HepG2 (cell line): ENCODE results near the gene ZNF391. TPM values are rescaled to one million over a fixed set of nuclear protein-coding genes. Genes with fewer than 3 reads are reported as not detected.

ENCODE experiments used
- ERF ChIP-seq: IDR thresholded peaks from 2 replicates; pipeline ENCODE4 v1.6.1; 2018; ENCODE audit warnings: missing biosample characterization, missing genetic modification reagents
- GPN1 ChIP-seq: sonication (generic); formaldehyde crosslinking; IDR thresholded peaks from 2 replicates; pipeline ENCODE4 v1.5.1; 2020; ENCODE audit warnings: missing genetic modification reagents, borderline replicate concordance
- HDAC1 ChIP-seq: sonication (generic); formaldehyde crosslinking; IDR thresholded peaks from 2 replicates; pipeline ENCODE4 v1.5.1; 2020; ENCODE audit warnings: mild to moderate bottlenecking, missing genetic modification reagents
- HNRNPK ChIP-seq: fragments of 200-400 bp; formaldehyde crosslinking; IDR thresholded peaks from 2 replicates; pipeline ENCODE4 v1.6.1; 2018; ENCODE audit warnings: low read length, low read depth, moderate library complexity, mild to moderate bottlenecking; ENCODE audit not compliant: poor library complexity, severe bottlenecking
- KLF11 ChIP-seq: IDR thresholded peaks from 2 replicates; pipeline ENCODE4 v1.6.1; 2016; ENCODE audit warnings: missing compliant biosample characterization
- MAFF ChIP-seq: IDR thresholded peaks from 2 replicates; pipeline ENCODE4 v1.6.1; 2011; ENCODE audit warnings: low read depth, low read length, improper control_type of control experiment
- MAFG ChIP-seq: sonication (generic); formaldehyde crosslinking; IDR thresholded peaks from 2 replicates; pipeline ENCODE4 v1.5.1; 2020; ENCODE audit warnings: mild to moderate bottlenecking, missing genetic modification reagents
- MAZ ChIP-seq, 2 experiments: sonication (generic) in 1 of 2; formaldehyde crosslinking in 1 of 2; IDR thresholded peaks; 2 replicates each; pipeline versions ENCODE4 v1.5.0 to v1.6.1; 2012 to 2020; ENCODE audit warnings: low read depth in 2 of 2, mild to moderate bottlenecking in 2 of 2, borderline replicate concordance in 1 of 2, improper control_type of control experiment in 1 of 2, low read length in 1 of 2, missing genetic modification reagents in 1 of 2, moderate library complexity in 1 of 2
- MTERF4 ChIP-seq: sonication (generic); formaldehyde crosslinking; IDR thresholded peaks from 2 replicates; pipeline ENCODE4 v1.8.0; 2023; ENCODE audit warnings: mild to moderate bottlenecking, missing genetic modification reagents
- RARA ChIP-seq: IDR thresholded peaks from 2 replicates; pipeline ENCODE4 v1.6.1; 2016; ENCODE audit warnings: missing genetic modification reagents, missing compliant biosample characterization
- TP53 ChIP-seq: sonication (generic); formaldehyde crosslinking; conservative IDR thresholded peaks from 2 replicates; pipeline ENCODE4 v1.4.0; 2020; ENCODE audit warnings: missing genetic modification reagents
- TRIM24 ChIP-seq: sonication (generic); formaldehyde crosslinking; IDR thresholded peaks from 2 replicates; pipeline ENCODE4 v1.8.0; 2022; ENCODE audit warnings: mild to moderate bottlenecking, missing genetic modification reagents
- YEATS4 ChIP-seq: sonication (generic); formaldehyde crosslinking; IDR thresholded peaks from 2 replicates; pipeline ENCODE4 v1.4.0; 2020; ENCODE audit warnings: missing genetic modification reagents, borderline replicate concordance
- ZBTB1 ChIP-seq: sonication (generic); formaldehyde crosslinking; IDR thresholded peaks from 2 replicates; pipeline ENCODE4 v1.4.0; 2020; ENCODE audit warnings: missing genetic modification reagents, borderline replicate concordance
- ZBTB14 ChIP-seq: sonication (generic); formaldehyde crosslinking; IDR thresholded peaks from 2 replicates; pipeline ENCODE4 v1.4.0; 2020; ENCODE audit warnings: missing genetic modification reagents
- ZBTB26 ChIP-seq: IDR thresholded peaks from 2 replicates; pipeline ENCODE4 v1.6.1; 2016; ENCODE audit warnings: missing compliant biosample characterization, missing genetic modification reagents, borderline replicate concordance
- ZFP82 ChIP-seq: sonication (generic); formaldehyde crosslinking; IDR thresholded peaks from 2 replicates; pipeline ENCODE4 v1.5.1; 2020; ENCODE audit warnings: mild to moderate bottlenecking, missing genetic modification reagents, borderline replicate concordance
- ZNF20 ChIP-seq: sonication (generic); formaldehyde crosslinking; IDR thresholded peaks from 2 replicates; pipeline ENCODE4 v1.4.0; 2020; ENCODE audit warnings: mild to moderate bottlenecking, moderate library complexity, missing genetic modification reagents
- ZNF660 ChIP-seq: sonication (generic); formaldehyde crosslinking; IDR thresholded peaks from 2 replicates; pipeline ENCODE4 v1.5.1; 2020; ENCODE audit warnings: mild to moderate bottlenecking, low read depth, missing genetic modification reagents, borderline replicate concordance
- ZNF775 ChIP-seq: sonication (generic); formaldehyde crosslinking; IDR thresholded peaks from 2 replicates; pipeline ENCODE4 v1.4.0; 2020; ENCODE audit warnings: missing genetic modification reagents, mild to moderate bottlenecking, moderate library complexity, borderline replicate concordance
- polyA plus RNA-seq, 8 experiments: library from polyadenylated mRNA; depleted of rRNA in 3 of 8; stranded (reverse) in 7 of 8; unstranded in 1 of 8; fragments of >200 nt; fragmentation: Illumina TruSeq in 4 of 8; extraction: Trizol in 4 of 8; gene quantifications; 2 replicates each; pipeline versions ENCODE4 v1.2.1 to v1.2.3, GENCODE V29; 2011 to 2016; ENCODE audit warnings: low read depth in 4 of 8, missing spikeins in 1 of 8, mixed read lengths in 1 of 8; ENCODE audit not compliant: insufficient read depth in 1 of 8
- total RNA-seq, 5 experiments: library from RNA; depleted of rRNA; stranded (reverse); fragments of >200 nt; fragmentation: Illumina TruSeq; extraction: Trizol; gene quantifications; 2 replicates each; pipeline ENCODE4 v1.2.3, GENCODE V29; 2016; ENCODE audit warnings: low read depth in 1 of 5
- TF ChIP-seq, protein P1 (sequence below): sonication (generic); formaldehyde crosslinking; IDR thresholded peaks from 2 replicates; pipeline ENCODE4 v1.8.0; 2022; ENCODE audit warnings: low read depth, missing genetic modification reagents
- TF ChIP-seq, protein P2 (sequence below): sonication (generic); formaldehyde crosslinking; IDR thresholded peaks from 2 replicates; pipeline ENCODE4 v1.9.0; 2022; ENCODE audit warnings: missing genetic modification reagents, mild to moderate bottlenecking, borderline replicate concordance

Gene ZNF391
- total and polyA plus RNA-seq, 2 of the 13 experiments (the other 11 are each of a cell fraction or from before 2014, with no cell fraction given): 0.78 to 1.7 TPM

- TF ChIP-seq TRIM24 (CRISPR knock-in tag) (no peak), YEATS4 (peak; percentile 99), HNRNPK (no peak), ZNF660 (CRISPR knock-in tag) (no peak), MAFF (no peak), ZNF20 (CRISPR knock-in tag) (peak; percentile 88; the same call in 1 of the 2 replicates), ZFP82 (no peak), ERF (CRISPR knock-in tag) (peak; percentile 90; the same call in 1 of the 2 replicates), ZNF775 (0 out of 2 replicates have a peak, but pooled peaks have one; percentile 52), RARA (CRISPR knock-in tag) (peak; percentile 51), HDAC1 (CRISPR knock-in tag) (peak; percentile 91), MTERF4 (CRISPR knock-in tag) (0 out of 2 replicates have a peak, but pooled peaks have one; percentile 24), ZBTB26 (CRISPR knock-in tag) (peak; percentile 72; the same call in 1 of the 2 replicates), KLF11 (CRISPR knock-in tag) (no peak), MAZ (IDR thresholded peaks at IDR 0.05; ENCODE audit: borderline replicate concordance, low read depth, low read length) (no peak), MAZ (CRISPR knock-in tag; IDR thresholded peaks at IDR 0.05; ENCODE audit: low read depth) (peak; percentile 84), ZBTB14 (no peak), MAFG (no peak), ZBTB1 (CRISPR knock-in tag) (no peak), TP53 (CRISPR knock-in tag) (peak; percentile 85; the same call in 1 of the 2 replicates), GPN1 (no peak)
- TF ChIP-seq, protein P1, sequence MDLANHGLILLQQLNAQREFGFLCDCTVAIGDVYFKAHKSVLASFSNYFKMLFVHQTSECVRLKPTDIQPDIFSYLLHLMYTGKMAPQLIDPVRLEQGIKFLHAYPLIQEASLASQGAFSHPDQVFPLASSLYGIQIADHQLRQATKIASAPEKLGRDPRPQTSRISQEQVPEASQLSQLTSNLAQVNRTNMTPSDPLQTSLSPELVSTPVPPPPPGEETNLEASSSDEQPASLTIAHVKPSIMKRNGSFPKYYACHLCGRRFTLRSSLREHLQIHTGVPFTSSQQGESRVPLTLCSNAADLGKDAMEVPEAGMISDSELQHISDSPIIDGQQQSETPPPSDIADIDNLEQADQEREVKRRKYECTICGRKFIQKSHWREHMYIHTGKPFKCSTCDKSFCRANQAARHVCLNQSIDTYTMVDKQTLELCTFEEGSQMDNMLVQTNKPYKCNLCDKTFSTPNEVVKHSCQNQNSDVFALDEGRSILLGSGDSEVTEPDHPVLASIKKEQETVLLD (CRISPR knock-in tag): no peak
- TF ChIP-seq, protein P2, sequence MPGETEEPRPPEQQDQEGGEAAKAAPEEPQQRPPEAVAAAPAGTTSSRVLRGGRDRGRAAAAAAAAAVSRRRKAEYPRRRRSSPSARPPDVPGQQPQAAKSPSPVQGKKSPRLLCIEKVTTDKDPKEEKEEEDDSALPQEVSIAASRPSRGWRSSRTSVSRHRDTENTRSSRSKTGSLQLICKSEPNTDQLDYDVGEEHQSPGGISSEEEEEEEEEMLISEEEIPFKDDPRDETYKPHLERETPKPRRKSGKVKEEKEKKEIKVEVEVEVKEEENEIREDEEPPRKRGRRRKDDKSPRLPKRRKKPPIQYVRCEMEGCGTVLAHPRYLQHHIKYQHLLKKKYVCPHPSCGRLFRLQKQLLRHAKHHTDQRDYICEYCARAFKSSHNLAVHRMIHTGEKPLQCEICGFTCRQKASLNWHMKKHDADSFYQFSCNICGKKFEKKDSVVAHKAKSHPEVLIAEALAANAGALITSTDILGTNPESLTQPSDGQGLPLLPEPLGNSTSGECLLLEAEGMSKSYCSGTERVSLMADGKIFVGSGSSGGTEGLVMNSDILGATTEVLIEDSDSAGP (CRISPR knock-in tag): peak; percentile 97
Observed at GRCh38 chr6:27388293-27389197, at the start of gene ZNF391 (continued).
